ENCODE results near the gene ABRACL. TPM values are rescaled to one million over a fixed set of nuclear protein-coding genes. Genes with fewer than 3 reads are reported as not detected.
"Not testable (repeated sequence)": the region's sequence is repeated elsewhere in the genome, so short reads cannot be mapped to it uniquely, and the experiment has no call there.

Gene ABRACL
- total RNA-seq, 1 donor from 2014 or later, result 66.9 TPM

DNA sequence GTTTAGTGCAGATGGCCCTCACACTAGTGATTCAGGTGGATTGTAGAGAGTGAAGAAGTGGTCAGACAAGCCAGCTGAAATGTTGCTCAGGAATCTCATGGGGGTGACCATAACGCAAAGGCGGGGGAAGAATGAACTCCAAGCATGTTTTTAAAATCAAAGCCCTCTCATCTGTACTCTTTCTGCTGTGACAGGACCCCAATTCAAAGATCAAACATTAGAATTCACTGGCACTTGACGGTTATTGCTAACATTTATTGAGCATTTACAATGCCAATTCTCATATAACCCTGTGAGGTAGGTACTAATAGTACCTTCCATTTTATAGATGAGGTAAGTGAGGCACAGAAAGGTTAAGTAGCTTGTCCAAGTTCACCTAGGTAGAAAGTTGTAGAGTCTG is 15.7 kb downstream of the ABRACL start:
- DNase-seq (ENCODE audit: low read depth, low spot score), result no peak
- TF ChIP-seq, protein P1, sequence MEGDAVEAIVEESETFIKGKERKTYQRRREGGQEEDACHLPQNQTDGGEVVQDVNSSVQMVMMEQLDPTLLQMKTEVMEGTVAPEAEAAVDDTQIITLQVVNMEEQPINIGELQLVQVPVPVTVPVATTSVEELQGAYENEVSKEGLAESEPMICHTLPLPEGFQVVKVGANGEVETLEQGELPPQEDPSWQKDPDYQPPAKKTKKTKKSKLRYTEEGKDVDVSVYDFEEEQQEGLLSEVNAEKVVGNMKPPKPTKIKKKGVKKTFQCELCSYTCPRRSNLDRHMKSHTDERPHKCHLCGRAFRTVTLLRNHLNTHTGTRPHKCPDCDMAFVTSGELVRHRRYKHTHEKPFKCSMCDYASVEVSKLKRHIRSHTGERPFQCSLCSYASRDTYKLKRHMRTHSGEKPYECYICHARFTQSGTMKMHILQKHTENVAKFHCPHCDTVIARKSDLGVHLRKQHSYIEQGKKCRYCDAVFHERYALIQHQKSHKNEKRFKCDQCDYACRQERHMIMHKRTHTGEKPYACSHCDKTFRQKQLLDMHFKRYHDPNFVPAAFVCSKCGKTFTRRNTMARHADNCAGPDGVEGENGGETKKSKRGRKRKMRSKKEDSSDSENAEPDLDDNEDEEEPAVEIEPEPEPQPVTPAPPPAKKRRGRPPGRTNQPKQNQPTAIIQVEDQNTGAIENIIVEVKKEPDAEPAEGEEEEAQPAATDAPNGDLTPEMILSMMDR (conservative IDR thresholded peaks at IDR 0.05), result no peak
- H3K36me3 Mint-ChIP-seq (ENCODE audit: low read depth), result peaks cover 23% of the 10 kb centered on the region
- no peaks in the 10 kb centered on the region for H3K9me3 Mint-ChIP-seq
- H3K4me1 Mint-ChIP-seq, result no peaks in the 10 kb centered on the region
- no peak overlapping the region for H3K27ac Mint-ChIP-seq (ENCODE audit: unreplicated experiment)
- no peaks in the 10 kb centered on the region for H3K27me3 Mint-ChIP-seq (ENCODE audit: low read depth)
- no peak overlapping the region for H3K4me3 Mint-ChIP-seq

DNA sequence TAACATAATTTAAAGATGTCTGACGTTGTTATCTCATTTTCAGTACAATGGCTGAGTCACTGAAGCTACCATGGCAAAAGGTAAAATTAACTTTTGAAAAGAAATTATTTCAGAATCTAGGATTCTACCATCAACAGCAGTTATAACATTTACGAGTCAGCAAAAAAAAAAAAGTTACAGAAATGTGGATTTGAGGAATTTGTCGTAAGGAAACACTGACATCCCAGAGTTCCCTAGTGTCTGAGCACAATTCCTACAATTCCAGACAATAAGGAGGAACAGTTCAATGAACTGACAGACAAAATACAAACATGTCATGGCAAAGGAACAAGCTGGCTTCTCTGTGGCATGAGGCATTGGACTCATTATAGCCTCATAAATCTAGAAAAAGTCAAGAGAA is 19.1 kb downstream of the ABRACL start:
- peaks cover 7% of the 10 kb centered on the region for H3K36me3 Mint-ChIP-seq (ENCODE audit: low read depth)
- no peak overlapping the region for H3K4me3 Mint-ChIP-seq
- TF ChIP-seq, protein P1 (conservative IDR thresholded peaks at IDR 0.05), result no peak
- H3K27ac Mint-ChIP-seq (ENCODE audit: unreplicated experiment), result no peak overlapping the region
- no peaks in the 10 kb centered on the region for H3K27me3 Mint-ChIP-seq (ENCODE audit: low read depth)
- no peak for DNase-seq (ENCODE audit: low read depth, low spot score)
- H3K4me1 Mint-ChIP-seq, result no peaks in the 10 kb centered on the region
- H3K9me3 Mint-ChIP-seq, result no peaks in the 10 kb centered on the region

DNA sequence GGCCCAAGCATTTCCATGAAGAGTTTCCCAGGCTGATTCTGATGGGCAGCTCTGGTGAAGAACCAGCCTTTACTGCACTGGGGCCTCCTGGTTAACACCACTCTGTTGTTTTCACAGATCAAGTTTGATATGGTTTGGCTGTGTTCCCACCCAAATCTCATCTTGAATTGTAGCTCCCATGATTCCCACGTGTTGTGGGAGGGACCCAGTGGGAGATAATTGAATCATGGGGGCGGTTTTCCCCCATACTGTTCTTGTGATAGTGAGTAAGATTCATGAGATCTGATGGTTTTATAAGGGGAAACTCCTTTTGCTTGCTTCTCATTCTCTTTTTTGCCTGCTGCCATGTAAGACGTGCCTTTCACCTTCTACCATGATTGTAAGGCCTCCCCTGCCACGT is 20.4 kb downstream of the ABRACL start:
- not testable (repeated sequence) for DNase-seq (ENCODE audit: low read depth, low spot score); H3K4me3 Mint-ChIP-seq; H3K36me3 Mint-ChIP-seq (ENCODE audit: low read depth); H3K27me3 Mint-ChIP-seq (ENCODE audit: low read depth); H3K9me3 Mint-ChIP-seq; H3K4me1 Mint-ChIP-seq
- H3K27ac Mint-ChIP-seq (ENCODE audit: unreplicated experiment), result peak overlapping the region; percentile 2

DNA sequence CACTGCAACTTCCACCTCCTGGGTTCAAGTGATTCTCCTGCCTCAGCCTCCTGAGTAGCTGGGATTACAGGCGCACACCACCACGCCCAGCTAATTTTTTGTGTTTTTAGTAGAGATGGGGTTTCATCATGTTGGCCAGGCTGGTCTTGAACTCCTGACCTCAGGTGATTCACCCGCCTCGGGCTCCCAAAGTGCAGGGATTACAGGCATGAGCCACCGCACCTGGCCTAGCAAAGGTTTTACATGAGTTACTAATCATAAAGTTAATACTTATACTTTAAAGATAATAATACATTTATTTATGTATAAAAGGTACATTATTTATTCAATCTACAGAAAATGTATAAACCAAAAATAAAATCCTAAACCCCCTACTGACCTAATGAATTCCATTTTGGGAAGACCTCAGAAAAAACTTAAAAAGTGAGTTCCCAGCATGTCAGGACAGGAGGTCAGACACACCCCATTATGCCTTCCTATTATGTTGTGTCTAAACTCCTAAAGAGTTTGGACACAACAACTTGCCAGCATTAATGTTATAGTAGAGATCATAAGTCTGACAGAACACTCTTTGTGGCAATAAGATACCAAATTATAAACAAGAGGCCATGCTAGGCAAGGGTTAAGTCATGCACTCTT is 21.7 kb downstream of the ABRACL start:
- not testable (repeated sequence) for H3K27ac Mint-ChIP-seq (ENCODE audit: unreplicated experiment); H3K4me3 Mint-ChIP-seq; H3K4me1 Mint-ChIP-seq; DNase-seq (ENCODE audit: low read depth, low spot score); H3K27me3 Mint-ChIP-seq (ENCODE audit: low read depth); H3K36me3 Mint-ChIP-seq (ENCODE audit: low read depth); H3K9me3 Mint-ChIP-seq

DNA sequence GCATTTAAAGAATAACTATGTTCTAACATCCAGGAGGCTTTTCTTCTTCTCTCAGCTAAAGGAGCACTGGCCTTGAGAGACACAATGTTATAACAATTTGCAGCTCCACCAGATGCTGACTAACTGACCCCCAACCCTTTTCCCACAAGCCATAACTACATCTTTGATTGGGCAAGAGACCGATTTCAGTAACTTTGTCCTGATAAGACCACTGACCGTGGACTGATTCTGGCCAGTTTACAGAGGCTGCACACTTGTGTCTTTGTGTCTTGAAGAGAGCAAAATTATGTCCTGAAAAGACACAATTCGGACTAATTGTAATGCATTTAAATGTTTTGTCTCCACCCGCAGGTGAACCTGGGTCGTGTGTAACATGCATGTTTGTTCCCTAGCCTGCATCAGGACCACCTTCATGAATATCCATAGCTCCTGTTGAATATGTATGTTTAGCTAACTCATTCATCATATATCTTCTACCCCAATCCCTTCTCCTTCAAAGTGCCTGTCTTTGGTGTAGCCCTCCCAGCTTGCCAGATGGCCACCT is 22.3 kb downstream of the ABRACL start:
- Mint-ChIP-seq H3K36me3 (ENCODE audit: low read depth) (no peaks in the 10 kb centered on the region), H3K9me3 (no peaks in the 10 kb centered on the region), H3K4me3 (no peak overlapping the region), H3K27ac (ENCODE audit: unreplicated experiment) (no peak overlapping the region), H3K27me3 (ENCODE audit: low read depth) (no peaks in the 10 kb centered on the region), H3K4me1 (no peaks in the 10 kb centered on the region)
- TF ChIP-seq, protein P1 (conservative IDR thresholded peaks at IDR 0.05), result no peak
- DNase-seq (ENCODE audit: low read depth, low spot score), result no peak

DNA sequence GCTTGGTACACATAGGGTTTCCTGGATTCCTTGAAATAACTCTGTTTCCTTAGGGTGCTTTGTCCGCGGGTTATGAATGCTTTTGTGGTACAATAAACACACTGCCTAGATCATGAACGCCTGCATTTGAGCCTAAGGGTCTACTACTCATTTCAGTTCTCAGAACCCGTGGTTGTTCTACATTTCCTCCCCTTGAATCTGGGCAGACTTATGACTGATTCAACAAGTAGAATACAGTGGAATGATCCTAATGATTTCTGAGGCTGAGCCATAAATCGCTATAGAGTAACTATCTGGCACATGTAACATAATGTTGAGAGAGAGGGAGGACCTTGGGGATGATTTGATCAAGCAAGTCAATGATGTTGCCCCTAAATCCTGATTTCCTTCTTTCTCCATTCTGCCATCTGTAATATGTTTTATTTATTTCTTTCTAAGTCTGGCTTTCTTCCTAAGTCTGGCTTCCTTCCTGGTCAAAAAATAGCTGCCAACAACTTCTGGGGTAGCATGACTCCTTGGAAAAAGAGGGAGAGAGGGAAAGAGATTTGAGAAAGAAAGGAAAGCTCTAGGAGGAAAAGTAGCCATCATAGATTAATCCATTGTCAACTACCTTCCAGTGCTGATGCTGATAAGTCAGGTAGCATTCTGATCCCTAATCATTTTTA is 23.0 kb downstream of the ABRACL start:
- Mint-ChIP-seq H3K36me3 (ENCODE audit: low read depth) (no peaks in the 10 kb centered on the region), H3K27ac (ENCODE audit: unreplicated experiment) (no peak overlapping the region), H3K27me3 (ENCODE audit: low read depth) (no peaks in the 10 kb centered on the region), H3K4me1 (no peaks in the 10 kb centered on the region), H3K4me3 (no peak overlapping the region), H3K9me3 (no peaks in the 10 kb centered on the region)
- TF ChIP-seq, protein P1 (conservative IDR thresholded peaks at IDR 0.05), result no peak
- DNase-seq (ENCODE audit: low read depth, low spot score), result no peak
